GM19395 (cell line): Measurements from ENCODE around the gene COX19.
"Not testable (repeated sequence)": the region's sequence is repeated elsewhere in the genome, so short reads cannot be mapped to it uniquely, and the experiment has no call there.

ENCODE experiments used
- ATAC-seq: cut with Tn5 transposase; IDR thresholded peaks from one replicate; pipeline ENCODE4 v1.9.1; 2021; ENCODE audit warnings: mild to moderate bottlenecking, moderate library complexity; ENCODE audit not compliant: unreplicated experiment

The COX19 gene

GRCh38 chr7:947391-948210 is 27.7 kb downstream of the COX19 start:
- ATAC-seq: no peak

GRCh38 chr7:946256-946996 is 28.9 kb downstream of the COX19 start:
- ATAC-seq: no peak

- ATAC-seq: no peak
These were observed 29.6 kb downstream of the COX19 start for GRCh38 chr7:945556-946255.

GRCh38 chr7:945147-945555 is 30.2 kb downstream of the COX19 start:
- no peak for ATAC-seq

- no peak for ATAC-seq
These were observed 30.6 kb downstream of the COX19 start for GRCh38 chr7:944744-945143.

- not testable (repeated sequence) for ATAC-seq
These were observed 31.6 kb downstream of the COX19 start for GRCh38 chr7:943793-944192.

GRCh38 chr7:940599-941408 is 34.5 kb downstream of the COX19 start:
- ATAC-seq: no peak

GRCh38 chr7:939843-940242 is 35.5 kb downstream of the COX19 start:
- ATAC-seq: no peak

- no peak for ATAC-seq
These were observed 36.7 kb downstream of the COX19 start for GRCh38 chr7:938546-939185.

- ATAC-seq: no peak
These were observed 37.4 kb downstream of the COX19 start for GRCh38 chr7:937856-938484.

GRCh38 chr7:936386-937054 is 38.8 kb downstream of the COX19 start:
- peak; percentile 89 for ATAC-seq

GRCh38 chr7:935874-936385 is 39.4 kb downstream of the COX19 start:
- no peak for ATAC-seq

- ATAC-seq: no peak
These were observed 40.0 kb downstream of the COX19 start for GRCh38 chr7:935164-935873.

- no peak for ATAC-seq
These were observed 40.7 kb downstream of the COX19 start for GRCh38 chr7:934469-935163.

GRCh38 chr7:932651-932975 is 42.7 kb downstream of the COX19 start:
- no peak for ATAC-seq

GRCh38 chr7:931871-932650 is 43.3 kb downstream of the COX19 start:
- ATAC-seq: no peak
